Esophagus muscularis mucosa (tissue), 4 donors: Measurements from ENCODE around the gene FAM53A.

Experiments used
- EP300 ChIP-seq: sonication (generic); formaldehyde crosslinking; IDR thresholded peaks from one replicate; pipeline ENCODE4 v1.6.1; 2017; ENCODE audit warnings: antibody characterized with exemption
- POLR2A ChIP-seq: fragments of 450-650 bp; IDR thresholded peaks from one replicate; pipeline ENCODE4 v1.6.1; 2017; ENCODE audit warnings: antibody characterized with exemption, moderate library complexity, mild to moderate bottlenecking, low read depth
- TF ChIP-seq, protein P1 (sequence below), 3 experiments: fragments of 200-600 bp in 2 of 3; fragments of 450-650 bp in 1 of 3; sonication (generic) in 2 of 3; IDR thresholded peaks; one replicate each; pipeline ENCODE4 v1.5.1; 2017 to 2019; ENCODE audit warnings: antibody characterized with exemption in 3 of 3, mild to moderate bottlenecking in 2 of 3, moderate library complexity in 1 of 3

DNA sequence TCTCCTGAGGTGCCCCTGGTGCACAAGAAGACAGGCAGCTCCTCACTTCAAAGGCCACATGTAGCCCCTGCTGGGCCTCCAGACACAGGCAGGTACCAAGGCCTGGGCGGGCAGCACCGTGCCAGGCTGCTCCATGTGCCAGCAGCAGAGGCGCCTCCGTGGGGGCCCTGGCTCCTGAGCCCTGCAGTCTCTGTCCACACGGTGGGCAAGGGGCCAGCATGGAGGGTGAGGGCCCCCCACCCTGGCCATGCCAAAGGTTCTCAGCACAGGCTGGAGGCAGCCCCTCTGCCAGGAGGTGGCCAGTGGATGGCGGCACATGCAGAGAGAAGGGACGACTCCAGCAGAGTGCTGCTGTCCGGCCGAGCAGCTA, 72.6 kb downstream of the FAM53A start:
- TF ChIP-seq, protein P1, sequence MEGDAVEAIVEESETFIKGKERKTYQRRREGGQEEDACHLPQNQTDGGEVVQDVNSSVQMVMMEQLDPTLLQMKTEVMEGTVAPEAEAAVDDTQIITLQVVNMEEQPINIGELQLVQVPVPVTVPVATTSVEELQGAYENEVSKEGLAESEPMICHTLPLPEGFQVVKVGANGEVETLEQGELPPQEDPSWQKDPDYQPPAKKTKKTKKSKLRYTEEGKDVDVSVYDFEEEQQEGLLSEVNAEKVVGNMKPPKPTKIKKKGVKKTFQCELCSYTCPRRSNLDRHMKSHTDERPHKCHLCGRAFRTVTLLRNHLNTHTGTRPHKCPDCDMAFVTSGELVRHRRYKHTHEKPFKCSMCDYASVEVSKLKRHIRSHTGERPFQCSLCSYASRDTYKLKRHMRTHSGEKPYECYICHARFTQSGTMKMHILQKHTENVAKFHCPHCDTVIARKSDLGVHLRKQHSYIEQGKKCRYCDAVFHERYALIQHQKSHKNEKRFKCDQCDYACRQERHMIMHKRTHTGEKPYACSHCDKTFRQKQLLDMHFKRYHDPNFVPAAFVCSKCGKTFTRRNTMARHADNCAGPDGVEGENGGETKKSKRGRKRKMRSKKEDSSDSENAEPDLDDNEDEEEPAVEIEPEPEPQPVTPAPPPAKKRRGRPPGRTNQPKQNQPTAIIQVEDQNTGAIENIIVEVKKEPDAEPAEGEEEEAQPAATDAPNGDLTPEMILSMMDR (IDR thresholded peaks at IDR 0.05): no peak
- TF ChIP-seq POLR2A (no peak), EP300 (no peak)
